ENCODE results near the gene CPLX3.

The CPLX3 gene

GRCh38 chr15:74789741-74790079, 36.7 kb upstream of the CPLX3 start:
- H3K9me3 ChIP-seq (ENCODE audit: control insufficient read depth, insufficient read depth, low read length) = no peaks in the 10 kb centered on the region
- no peaks in the 10 kb centered on the region for H3K27me3 ChIP-seq (ENCODE audit: control insufficient read depth, insufficient read depth, low read length)
- H3K9ac ChIP-seq (ENCODE audit: low read depth, low read length) = no peak overlapping the region
- no peaks in the 10 kb centered on the region for H3K36me3 ChIP-seq (ENCODE audit: control insufficient read depth, insufficient read depth, low read length)
- H3K27ac ChIP-seq (ENCODE audit: low read depth, low read length) = no peak overlapping the region
- H3K4me3 ChIP-seq (ENCODE audit: low read depth, low read length) = no peak overlapping the region
- peaks cover 24% of the 10 kb centered on the region for H3K4me1 ChIP-seq (ENCODE audit: control insufficient read depth, insufficient read depth, low read length)

GRCh38 chr15:74790080-74790916, 36.1 kb upstream of the CPLX3 start:
- no peak overlapping the region for H3K4me3 ChIP-seq (ENCODE audit: low read depth, low read length)
- no peaks in the 10 kb centered on the region for H3K36me3 ChIP-seq (ENCODE audit: control insufficient read depth, insufficient read depth, low read length)
- H3K27me3 ChIP-seq (ENCODE audit: control insufficient read depth, insufficient read depth, low read length) = no peaks in the 10 kb centered on the region
- H3K9ac ChIP-seq (ENCODE audit: low read depth, low read length) = no peak overlapping the region
- H3K27ac ChIP-seq (ENCODE audit: low read depth, low read length) = no peak overlapping the region
- H3K4me1 ChIP-seq (ENCODE audit: control insufficient read depth, insufficient read depth, low read length) = peaks cover 24% of the 10 kb centered on the region
- no peaks in the 10 kb centered on the region for H3K9me3 ChIP-seq (ENCODE audit: control insufficient read depth, insufficient read depth, low read length)

GRCh38 chr15:74791007-74791406, 35.4 kb upstream of the CPLX3 start:
- H3K9me3 ChIP-seq (ENCODE audit: control insufficient read depth, insufficient read depth, low read length) = no peaks in the 10 kb centered on the region
- H3K4me3 ChIP-seq (ENCODE audit: low read depth, low read length) = no peak overlapping the region
- H3K36me3 ChIP-seq (ENCODE audit: control insufficient read depth, insufficient read depth, low read length) = no peaks in the 10 kb centered on the region
- H3K4me1 ChIP-seq (ENCODE audit: control insufficient read depth, insufficient read depth, low read length) = peaks cover 24% of the 10 kb centered on the region
- H3K27me3 ChIP-seq (ENCODE audit: control insufficient read depth, insufficient read depth, low read length) = no peaks in the 10 kb centered on the region
- no peak overlapping the region for H3K27ac ChIP-seq (ENCODE audit: low read depth, low read length)
- H3K9ac ChIP-seq (ENCODE audit: low read depth, low read length) = no peak overlapping the region

DNA sequence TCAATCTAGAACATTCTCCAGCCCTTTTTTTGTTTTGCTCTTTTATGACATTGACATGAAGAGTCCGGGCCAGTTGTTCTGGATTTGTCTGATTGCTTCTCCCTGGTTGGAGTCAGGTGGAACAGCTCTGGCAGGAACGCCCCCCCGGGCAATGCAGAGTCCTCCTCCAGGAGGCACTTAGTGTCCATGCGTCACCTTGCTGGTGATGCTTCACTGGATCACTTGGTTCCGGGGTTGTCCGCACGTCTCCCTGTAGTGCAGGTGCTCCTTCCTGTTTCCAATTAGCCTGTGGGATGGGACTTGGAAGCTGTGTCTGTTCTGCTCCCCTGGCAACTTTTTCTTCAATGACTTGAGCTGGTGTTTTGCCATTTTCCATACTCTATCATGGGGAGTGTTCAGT, 34.8 kb upstream of the CPLX3 start:
- H3K36me3 ChIP-seq (ENCODE audit: control insufficient read depth, insufficient read depth, low read length) = no peaks in the 10 kb centered on the region
- no peaks in the 10 kb centered on the region for H3K27me3 ChIP-seq (ENCODE audit: control insufficient read depth, insufficient read depth, low read length)
- H3K9me3 ChIP-seq (ENCODE audit: control insufficient read depth, insufficient read depth, low read length) = no peaks in the 10 kb centered on the region
- peaks cover 24% of the 10 kb centered on the region for H3K4me1 ChIP-seq (ENCODE audit: control insufficient read depth, insufficient read depth, low read length)
- H3K9ac ChIP-seq (ENCODE audit: low read depth, low read length) = no peak overlapping the region
- H3K27ac ChIP-seq (ENCODE audit: low read depth, low read length) = no peak overlapping the region
- no peak overlapping the region for H3K4me3 ChIP-seq (ENCODE audit: low read depth, low read length)

GRCh38 chr15:74792227-74793016, 34.0 kb upstream of the CPLX3 start:
- Histone ChIP-seq H3K9ac (ENCODE audit: low read depth, low read length) (no peak overlapping the region), H3K36me3 (ENCODE audit: control insufficient read depth, insufficient read depth, low read length) (no peaks in the 10 kb centered on the region), H3K9me3 (ENCODE audit: control insufficient read depth, insufficient read depth, low read length) (no peaks in the 10 kb centered on the region), H3K4me3 (ENCODE audit: low read depth, low read length) (no peak overlapping the region), H3K27ac (ENCODE audit: low read depth, low read length) (no peak overlapping the region), H3K27me3 (ENCODE audit: control insufficient read depth, insufficient read depth, low read length) (no peaks in the 10 kb centered on the region), H3K4me1 (ENCODE audit: control insufficient read depth, insufficient read depth, low read length) (peaks cover 24% of the 10 kb centered on the region)

DNA sequence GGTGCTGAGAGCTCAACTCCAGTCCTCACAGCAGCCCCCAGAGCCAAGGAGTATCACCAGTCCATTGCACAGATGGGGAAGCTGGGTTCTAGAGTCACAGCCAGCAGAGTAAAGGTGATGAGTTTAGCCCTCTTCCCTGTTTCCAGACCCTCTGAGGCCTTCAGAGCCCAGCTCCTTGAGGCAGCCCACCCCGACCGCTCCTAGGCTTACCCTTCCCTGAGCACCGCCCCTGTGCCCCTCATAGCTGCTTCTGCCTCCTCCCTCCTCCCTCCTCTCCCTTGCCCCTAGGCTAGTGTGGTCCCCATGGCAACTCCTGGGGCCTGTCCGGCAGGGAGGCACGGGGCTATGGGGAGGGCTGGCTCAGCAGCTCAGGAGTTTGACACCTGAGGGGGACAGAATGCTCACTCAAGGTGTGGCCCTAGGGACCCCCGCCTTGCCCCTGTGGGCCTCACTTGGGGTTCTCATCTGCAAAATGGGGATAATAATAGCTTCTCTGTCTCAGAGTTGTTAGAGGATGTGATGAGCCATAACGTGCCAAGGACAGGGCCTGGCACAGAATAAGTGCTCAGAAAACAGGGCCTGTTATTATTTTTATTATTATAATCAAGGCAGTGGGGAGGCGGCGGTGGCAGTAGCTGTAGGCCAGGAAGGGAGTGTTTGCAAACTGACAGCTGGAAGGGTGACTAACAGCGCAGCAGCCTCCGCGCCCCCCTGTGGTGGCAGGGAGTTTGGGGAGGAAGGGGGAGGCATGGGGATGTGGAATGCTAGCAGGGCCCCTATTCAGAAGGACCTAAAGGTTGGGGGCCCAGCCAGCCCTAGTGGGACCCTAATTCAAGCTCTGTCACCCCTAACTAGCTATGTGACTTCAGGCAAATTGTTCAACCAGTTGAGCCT, 33.0 kb upstream of the CPLX3 start:
- Histone ChIP-seq H3K4me1 (ENCODE audit: control insufficient read depth, insufficient read depth, low read length) (peaks cover 18% of the 10 kb centered on the region), H3K4me3 (ENCODE audit: low read depth, low read length) (no peak overlapping the region)

GRCh38 chr15:74794248-74794969, 32.0 kb upstream of the CPLX3 start:
- Histone ChIP-seq H3K4me1 (ENCODE audit: control insufficient read depth, insufficient read depth, low read length) (peaks cover 7% of the 10 kb centered on the region), H3K4me3 (ENCODE audit: low read depth, low read length) (no peak overlapping the region), H3K9ac (ENCODE audit: low read depth, low read length) (no peak overlapping the region), H3K27ac (ENCODE audit: low read depth, low read length) (no peak overlapping the region), H3K27me3 (ENCODE audit: control insufficient read depth, insufficient read depth, low read length) (no peaks in the 10 kb centered on the region), H3K36me3 (ENCODE audit: control insufficient read depth, insufficient read depth, low read length) (peaks cover 4% of the 10 kb centered on the region; the same call in 1 of the 2 replicates), H3K9me3 (ENCODE audit: control insufficient read depth, insufficient read depth, low read length) (no peaks in the 10 kb centered on the region)

More for the DNA sequence above, 33.0 kb upstream of the CPLX3 start:
- Histone ChIP-seq H3K27ac (ENCODE audit: low read depth, low read length) (no peak overlapping the region), H3K9ac (ENCODE audit: low read depth, low read length) (no peak overlapping the region), H3K36me3 (ENCODE audit: control insufficient read depth, insufficient read depth, low read length) (no peaks in the 10 kb centered on the region), H3K27me3 (ENCODE audit: control insufficient read depth, insufficient read depth, low read length) (no peaks in the 10 kb centered on the region), H3K9me3 (ENCODE audit: control insufficient read depth, insufficient read depth, low read length) (no peaks in the 10 kb centered on the region)

DNA sequence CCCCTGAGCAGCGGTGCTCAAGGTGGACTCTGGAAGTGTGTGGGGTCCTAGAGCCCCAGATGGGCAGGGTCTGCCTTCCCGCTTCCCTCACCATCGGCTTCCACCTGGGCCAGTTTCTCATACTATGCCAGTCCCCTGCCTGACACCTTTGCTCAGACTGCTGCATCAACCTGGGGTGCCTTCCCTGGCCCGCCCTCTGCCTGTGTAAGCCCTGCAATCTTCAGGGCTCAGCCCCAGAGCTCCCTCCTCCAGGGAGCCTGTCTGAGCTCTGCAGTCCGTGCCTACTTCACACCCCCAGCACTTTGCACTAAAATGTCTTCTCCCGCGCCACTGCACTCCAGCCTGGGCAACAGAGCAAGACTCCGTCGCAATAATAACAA, 31.5 kb upstream of the CPLX3 start:
- Histone ChIP-seq H3K4me1 (ENCODE audit: control insufficient read depth, insufficient read depth, low read length) (peaks cover 4% of the 10 kb centered on the region; the same call in 1 of the 2 replicates), H3K9me3 (ENCODE audit: control insufficient read depth, insufficient read depth, low read length) (no peaks in the 10 kb centered on the region), H3K27me3 (ENCODE audit: control insufficient read depth, insufficient read depth, low read length) (no peaks in the 10 kb centered on the region), H3K27ac (ENCODE audit: low read depth, low read length) (no peak overlapping the region), H3K4me3 (ENCODE audit: low read depth, low read length) (no peak overlapping the region), H3K9ac (ENCODE audit: low read depth, low read length) (no peak overlapping the region), H3K36me3 (ENCODE audit: control insufficient read depth, insufficient read depth, low read length) (peaks cover 5% of the 10 kb centered on the region; the same call in 1 of the 2 replicates)

GRCh38 chr15:74795966-74796625, 30.3 kb upstream of the CPLX3 start:
- Histone ChIP-seq H3K27me3 (ENCODE audit: control insufficient read depth, insufficient read depth, low read length) (no peaks in the 10 kb centered on the region), H3K4me1 (ENCODE audit: control insufficient read depth, insufficient read depth, low read length) (peaks cover 4% of the 10 kb centered on the region; the same call in 1 of the 2 replicates), H3K9me3 (ENCODE audit: control insufficient read depth, insufficient read depth, low read length) (no peaks in the 10 kb centered on the region), H3K27ac (ENCODE audit: low read depth, low read length) (no peak overlapping the region), H3K36me3 (ENCODE audit: control insufficient read depth, insufficient read depth, low read length) (peaks cover 9% of the 10 kb centered on the region; the same call in 1 of the 2 replicates), H3K9ac (ENCODE audit: low read depth, low read length) (no peak overlapping the region), H3K4me3 (ENCODE audit: low read depth, low read length) (no peak overlapping the region)
